GM23338 (cell line): Measurements from ENCODE around the gene PGS1. TPM values are rescaled to one million over a fixed set of nuclear protein-coding genes. Genes with fewer than 3 reads are reported as not detected.

Source experiments
- ATAC-seq: fragments of 200-7000 bp; cut with Tn5 transposase; 3 replicates; pipeline ENCODE4 v1.9.1; 2020
- DNase-seq: peaks from one replicate; pipeline ENCODE4 v3.0.0-alpha.2; 2015; ENCODE audit warnings: low spot score
- H2AFZ ChIP-seq: fragments of 200-600 bp; sonication (generic); 2 replicates; pipeline ENCODE4 v1.8.0; 2016; ENCODE audit warnings: antibody characterized with exemption, mild to moderate bottlenecking, moderate library complexity
- H3F3A ChIP-seq: fragments of 200-600 bp; sonication (generic); replicated peaks from 2 replicates; pipeline ENCODE4 v1.8.0; 2017; ENCODE audit warnings: antibody characterized with exemption, mixed run types, low read depth
- H3K27ac ChIP-seq: fragments of 200-600 bp; sonication (generic); 2 replicates; pipeline ENCODE4 v1.6.1; 2016; ENCODE audit warnings: low read depth
- H3K27me3 ChIP-seq: fragments of 200-600 bp; sonication (generic); 2 replicates; pipeline ENCODE4 v1.8.0; 2016; ENCODE audit warnings: mild to moderate bottlenecking, mixed run types, moderate library complexity; ENCODE audit not compliant: insufficient read depth
- H3K36me3 ChIP-seq: fragments of 200-600 bp; sonication (generic); 2 replicates; pipeline ENCODE4 v1.8.0; 2016; ENCODE audit warnings: mild to moderate bottlenecking; ENCODE audit not compliant: insufficient read depth
- H3K4me1 ChIP-seq: fragments of 200-600 bp; sonication (generic); 2 replicates; pipeline ENCODE4 v1.8.0; 2016; ENCODE audit warnings: mild to moderate bottlenecking, moderate library complexity; ENCODE audit not compliant: insufficient read depth
- H3K4me2 ChIP-seq: fragments of 200-600 bp; sonication (generic); 2 replicates; pipeline ENCODE4 v1.7.1; 2017; ENCODE audit warnings: mixed run types
- H3K4me3 ChIP-seq: fragments of 200-600 bp; sonication (generic); 2 replicates; pipeline ENCODE4 v1.6.1; 2016; ENCODE audit warnings: mixed run types
- H3K79me2 ChIP-seq: fragments of 200-600 bp; sonication (generic); replicated peaks from 2 replicates; pipeline ENCODE4 v1.8.0; 2017; ENCODE audit warnings: mild to moderate bottlenecking; ENCODE audit not compliant: insufficient read depth
- H3K9me2 ChIP-seq: fragments of 200-600 bp; sonication (generic); 2 replicates; pipeline ENCODE4 v1.8.0; 2017; ENCODE audit not compliant: insufficient read depth
- H4K20me1 ChIP-seq: fragments of 200-600 bp; sonication (generic); replicated peaks from 2 replicates; pipeline ENCODE4 v1.8.0; 2017; ENCODE audit warnings: mild to moderate bottlenecking; ENCODE audit not compliant: insufficient read depth
- H3K27ac Mint-ChIP-seq: 2 replicates; pipeline ENCODE4 v1.8.0; 2020; ENCODE audit warnings: inconsistent platforms, mild to moderate bottlenecking, moderate library complexity, mixed read lengths
- H3K27me3 Mint-ChIP-seq: 3 replicates; pipeline ENCODE4 v1.8.0; 2022; ENCODE audit warnings: low read depth, mild to moderate bottlenecking, moderate library complexity, mixed read lengths, inconsistent platforms; ENCODE audit not compliant: insufficient read depth, poor library complexity
- H3K36me3 Mint-ChIP-seq: 3 replicates; pipeline ENCODE4 v1.8.0; 2021; ENCODE audit warnings: low read depth, mild to moderate bottlenecking, inconsistent platforms, moderate library complexity, mixed read lengths
- H3K4me1 Mint-ChIP-seq: 3 replicates; pipeline ENCODE4 v1.8.0; 2020; ENCODE audit warnings: mild to moderate bottlenecking, inconsistent platforms, mixed read lengths
- H3K4me3 Mint-ChIP-seq: 3 replicates; pipeline ENCODE4 v1.8.0; 2021; ENCODE audit warnings: moderate library complexity, mild to moderate bottlenecking, inconsistent platforms, mixed read lengths
- H3K9me3 Mint-ChIP-seq: 3 replicates; pipeline ENCODE4 v1.8.0; 2020; ENCODE audit warnings: moderate library complexity, mild to moderate bottlenecking, inconsistent platforms, mixed read lengths
- CREB1 ChIP-seq: fragments of 250-450 bp; sonication (Bioruptor Pico); IDR thresholded peaks from 2 replicates; pipeline ENCODE4 v1.5.0; 2020; ENCODE audit warnings: low read depth, mild to moderate bottlenecking, moderate library complexity
- CTCF ChIP-seq, 2 experiments: fragments of 200-600 bp in 1 of 2; sonication (generic) in 1 of 2; conservative IDR thresholded peaks; 2 replicates each; pipeline versions ENCODE4 v1.5.1 to v1.6.1; 2016 to 2017; ENCODE audit warnings: antibody characterized with exemption in 2 of 2, low read depth in 2 of 2, mild to moderate bottlenecking in 2 of 2, moderate library complexity in 1 of 2
- ETS1 ChIP-seq: IDR thresholded peaks from 2 replicates; pipeline ENCODE4 v1.6.1; 2016; ENCODE audit warnings: antibody characterized with exemption
- EZH2 ChIP-seq: fragments of 200-600 bp; sonication (generic); IDR thresholded peaks from one replicate; pipeline ENCODE4 v1.8.0; 2017; ENCODE audit warnings: antibody characterized with exemption, mild to moderate bottlenecking, low read depth; ENCODE audit not compliant: unreplicated experiment
- EZH2phosphoT487 ChIP-seq: fragments of 200-600 bp; sonication (generic); IDR thresholded peaks from one replicate; pipeline ENCODE4 v1.8.1; 2018; ENCODE audit warnings: antibody characterized with exemption; ENCODE audit not compliant: unreplicated experiment
- JUNB ChIP-seq: IDR thresholded peaks from one replicate; pipeline ENCODE4 v1.6.1; 2016; ENCODE audit warnings: antibody characterized with exemption; ENCODE audit not compliant: unreplicated experiment
- NANOG ChIP-seq: IDR thresholded peaks from 2 replicates; pipeline ENCODE4 v1.6.1; 2016; ENCODE audit warnings: antibody characterized with exemption, borderline replicate concordance
- POLR2AphosphoS5 ChIP-seq: IDR thresholded peaks from 2 replicates; pipeline ENCODE4 v1.6.1; 2016; ENCODE audit warnings: antibody characterized with exemption, low read depth
- STAT1 ChIP-seq: IDR thresholded peaks from one replicate; pipeline ENCODE4 v1.6.1; 2016; ENCODE audit warnings: antibody characterized with exemption; ENCODE audit not compliant: unreplicated experiment
- ZNF114 ChIP-seq: fragments of 250-450 bp; sonication (Bioruptor Pico); IDR thresholded peaks from 2 replicates; pipeline ENCODE4 v1.5.0; 2020; ENCODE audit warnings: mild to moderate bottlenecking, moderate library complexity
- ZNF331 ChIP-seq: fragments of 250-450 bp; sonication (Bioruptor Pico); IDR thresholded peaks from 2 replicates; pipeline ENCODE4 v1.5.0; 2020; ENCODE audit warnings: low read depth, mild to moderate bottlenecking, moderate library complexity
- ZNF462 ChIP-seq: fragments of 250-450 bp; sonication (Bioruptor Pico); IDR thresholded peaks from 2 replicates; pipeline ENCODE4 v1.5.0; 2020; ENCODE audit warnings: mild to moderate bottlenecking, moderate library complexity
- polyA plus RNA-seq: library from polyadenylated mRNA; unstranded; fragments of >200 nt; fragmentation: Nextera tagmentation; extraction: Ambion mirVana; gene quantifications from 2 replicates; pipeline ENCODE4 v1.2.1, GENCODE V29; 2016
- total RNA-seq: library from RNA; depleted of rRNA; stranded (reverse); fragments of >200 nt; shearing (Covaris generic); gene quantifications from 2 replicates; pipeline ENCODE4 v1.2.3, GENCODE V29; 2014
- TF ChIP-seq, protein P1 (sequence below): IDR thresholded peaks from one replicate; pipeline ENCODE4 v1.6.1; 2018; ENCODE audit warnings: antibody characterized with exemption; ENCODE audit not compliant: unreplicated experiment

The PGS1 gene
- total and polyA plus RNA-seq, 2 experiments from 2014 or later: 43.9 to 67.1 TPM

- H3K4me1 Mint-ChIP-seq: peaks cover 27% of the 10 kb centered on the region
- Histone ChIP-seq H3K9me2 (no peaks in the 10 kb centered on the region), H3K27me3 (no peaks in the 10 kb centered on the region), H3K36me3 (peaks cover 14% of the 10 kb centered on the region), H2AFZ (no peak overlapping the region), H3K27ac (0 out of 2 replicates have a peak overlapping the region, but pooled peaks have one; percentile 55), H3K4me2 (no peak overlapping the region), H3F3A (peaks cover 17% of the 10 kb centered on the region), H3K4me3 (no peak overlapping the region), H3K79me2 (peaks cover 37% of the 10 kb centered on the region), H3K4me1 (peaks cover 8% of the 10 kb centered on the region; the same call in 1 of the 2 replicates), H4K20me1 (peaks cover 20% of the 10 kb centered on the region)
- no peak overlapping the region; the same call in 1 of the 2 replicates for H3K27ac Mint-ChIP-seq
- peaks cover 51% of the 10 kb centered on the region for H3K36me3 Mint-ChIP-seq
- ATAC-seq: no peak
- DNase-seq: no peak
- peaks cover 9% of the 10 kb centered on the region for H3K27me3 Mint-ChIP-seq
- no peaks in the 10 kb centered on the region for H3K9me3 Mint-ChIP-seq
- H3K4me3 Mint-ChIP-seq: no peak overlapping the region
- no peak for TF ChIP-seq NANOG
- TF ChIP-seq EZH2: no peak
- TF ChIP-seq ETS1: no peak
- TF ChIP-seq CREB1 (CRISPR knock-in tag): no peak
- TF ChIP-seq ZNF114 (CRISPR knock-in tag): no peak
- no peak for TF ChIP-seq CTCF (conservative IDR thresholded peaks at IDR 0.05; ENCODE audit: low read depth in 2 of 2)
- no peak for TF ChIP-seq EZH2phosphoT487
- TF ChIP-seq, protein P1, sequence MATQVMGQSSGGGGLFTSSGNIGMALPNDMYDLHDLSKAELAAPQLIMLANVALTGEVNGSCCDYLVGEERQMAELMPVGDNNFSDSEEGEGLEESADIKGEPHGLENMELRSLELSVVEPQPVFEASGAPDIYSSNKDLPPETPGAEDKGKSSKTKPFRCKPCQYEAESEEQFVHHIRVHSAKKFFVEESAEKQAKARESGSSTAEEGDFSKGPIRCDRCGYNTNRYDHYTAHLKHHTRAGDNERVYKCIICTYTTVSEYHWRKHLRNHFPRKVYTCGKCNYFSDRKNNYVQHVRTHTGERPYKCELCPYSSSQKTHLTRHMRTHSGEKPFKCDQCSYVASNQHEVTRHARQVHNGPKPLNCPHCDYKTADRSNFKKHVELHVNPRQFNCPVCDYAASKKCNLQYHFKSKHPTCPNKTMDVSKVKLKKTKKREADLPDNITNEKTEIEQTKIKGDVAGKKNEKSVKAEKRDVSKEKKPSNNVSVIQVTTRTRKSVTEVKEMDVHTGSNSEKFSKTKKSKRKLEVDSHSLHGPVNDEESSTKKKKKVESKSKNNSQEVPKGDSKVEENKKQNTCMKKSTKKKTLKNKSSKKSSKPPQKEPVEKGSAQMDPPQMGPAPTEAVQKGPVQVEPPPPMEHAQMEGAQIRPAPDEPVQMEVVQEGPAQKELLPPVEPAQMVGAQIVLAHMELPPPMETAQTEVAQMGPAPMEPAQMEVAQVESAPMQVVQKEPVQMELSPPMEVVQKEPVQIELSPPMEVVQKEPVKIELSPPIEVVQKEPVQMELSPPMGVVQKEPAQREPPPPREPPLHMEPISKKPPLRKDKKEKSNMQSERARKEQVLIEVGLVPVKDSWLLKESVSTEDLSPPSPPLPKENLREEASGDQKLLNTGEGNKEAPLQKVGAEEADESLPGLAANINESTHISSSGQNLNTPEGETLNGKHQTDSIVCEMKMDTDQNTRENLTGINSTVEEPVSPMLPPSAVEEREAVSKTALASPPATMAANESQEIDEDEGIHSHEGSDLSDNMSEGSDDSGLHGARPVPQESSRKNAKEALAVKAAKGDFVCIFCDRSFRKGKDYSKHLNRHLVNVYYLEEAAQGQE: no peak
- TF ChIP-seq ZNF462 (CRISPR knock-in tag): no peak
- TF ChIP-seq STAT1: no peak
- no peak for TF ChIP-seq POLR2AphosphoS5
- TF ChIP-seq JUNB: no peak
- TF ChIP-seq ZNF331: no peak
These were observed 37.6 kb downstream of the PGS1 start for GRCh38 chr17:78415821-78416711.
